KMS-11 (cell line): ENCODE data around the gene EXOC4.

Source experiments
- H2AFZ ChIP-seq: fragments of 200-600 bp; sonication (generic); 2 replicates; pipeline ENCODE4 v1.6.1; 2016; ENCODE audit warnings: antibody characterized with exemption, mixed run types, low read depth
- H3K27ac ChIP-seq: fragments of 200-600 bp; sonication (generic); 2 replicates; pipeline ENCODE4 v1.6.1; 2016; ENCODE audit warnings: mild to moderate bottlenecking, mixed run types
- H3K27me3 ChIP-seq: fragments of 200-600 bp; sonication (generic); 2 replicates; pipeline ENCODE4 v1.6.1; 2017; ENCODE audit warnings: mild to moderate bottlenecking, low read depth, mixed run types, moderate library complexity; ENCODE audit not compliant: insufficient read depth
- H3K36me3 ChIP-seq: fragments of 200-600 bp; sonication (generic); 2 replicates; pipeline ENCODE4 v1.6.1; 2017; ENCODE audit warnings: mild to moderate bottlenecking, mixed run types; ENCODE audit not compliant: insufficient read depth
- H3K4me1 ChIP-seq: fragments of 200-600 bp; sonication (generic); 2 replicates; pipeline ENCODE4 v1.6.1; 2016; ENCODE audit warnings: mild to moderate bottlenecking, low read depth, mixed run types; ENCODE audit not compliant: poor library complexity, severe bottlenecking
- H3K4me2 ChIP-seq: fragments of 200-600 bp; sonication (generic); 2 replicates; pipeline ENCODE4 v1.7.0; 2016; ENCODE audit warnings: mild to moderate bottlenecking, mixed run types
- H3K4me3 ChIP-seq: fragments of 200-600 bp; sonication (generic); IDR thresholded peaks from 2 replicates; pipeline ENCODE4 v1.6.1; 2017; ENCODE audit warnings: low read depth, low read length, mixed read lengths; ENCODE audit not compliant: insufficient read depth
- H3K79me2 ChIP-seq: fragments of 200-600 bp; sonication (generic); 2 replicates; pipeline ENCODE4 v1.6.1; 2016; ENCODE audit warnings: low read depth, mixed run types; ENCODE audit not compliant: insufficient read depth
- H3K9ac ChIP-seq: fragments of 200-600 bp; sonication (generic); 2 replicates; pipeline ENCODE4 v1.6.1; 2016; ENCODE audit warnings: mild to moderate bottlenecking, mixed run types
- H4K20me1 ChIP-seq: fragments of 200-600 bp; sonication (generic); 2 replicates; pipeline ENCODE4 v1.6.1; 2016; ENCODE audit warnings: mild to moderate bottlenecking, mixed run types; ENCODE audit not compliant: insufficient read depth
- TF ChIP-seq, protein P1 (sequence below): fragments of 200-600 bp; sonication (generic); conservative IDR thresholded peaks from 2 replicates; pipeline ENCODE4 v1.6.1; 2017; ENCODE audit warnings: low read depth, mild to moderate bottlenecking, antibody characterized with exemption, low read length, moderate library complexity, mixed read lengths

EXOC4 gene

DNA sequence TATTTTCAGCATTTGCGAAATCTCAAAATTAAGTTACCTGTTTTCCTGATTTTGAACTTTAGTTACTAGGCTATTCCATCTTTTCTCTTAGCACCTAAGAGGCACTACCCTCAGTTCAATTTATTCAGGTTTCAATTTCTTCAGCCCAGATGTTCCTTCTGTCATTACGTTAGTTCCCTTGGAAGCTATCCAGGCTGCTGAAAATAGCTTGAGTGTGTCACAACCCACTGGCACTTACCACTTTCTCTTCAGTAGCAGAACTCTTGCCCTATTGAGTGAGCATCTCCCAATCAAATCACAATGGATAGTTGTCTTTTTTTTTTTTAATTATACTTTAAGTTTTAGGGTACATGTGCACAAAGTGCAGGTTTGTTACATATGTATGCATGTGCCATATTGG, 541.6 kb downstream of the EXOC4 start:
- H3K36me3 ChIP-seq: no peaks in the 10 kb centered on the region
- H3K27me3 ChIP-seq: no peaks in the 10 kb centered on the region
- H3K4me3 ChIP-seq: no peak overlapping the region
- H4K20me1 ChIP-seq: no peaks in the 10 kb centered on the region
- H3K9ac ChIP-seq: no peak overlapping the region
- TF ChIP-seq, protein P1, sequence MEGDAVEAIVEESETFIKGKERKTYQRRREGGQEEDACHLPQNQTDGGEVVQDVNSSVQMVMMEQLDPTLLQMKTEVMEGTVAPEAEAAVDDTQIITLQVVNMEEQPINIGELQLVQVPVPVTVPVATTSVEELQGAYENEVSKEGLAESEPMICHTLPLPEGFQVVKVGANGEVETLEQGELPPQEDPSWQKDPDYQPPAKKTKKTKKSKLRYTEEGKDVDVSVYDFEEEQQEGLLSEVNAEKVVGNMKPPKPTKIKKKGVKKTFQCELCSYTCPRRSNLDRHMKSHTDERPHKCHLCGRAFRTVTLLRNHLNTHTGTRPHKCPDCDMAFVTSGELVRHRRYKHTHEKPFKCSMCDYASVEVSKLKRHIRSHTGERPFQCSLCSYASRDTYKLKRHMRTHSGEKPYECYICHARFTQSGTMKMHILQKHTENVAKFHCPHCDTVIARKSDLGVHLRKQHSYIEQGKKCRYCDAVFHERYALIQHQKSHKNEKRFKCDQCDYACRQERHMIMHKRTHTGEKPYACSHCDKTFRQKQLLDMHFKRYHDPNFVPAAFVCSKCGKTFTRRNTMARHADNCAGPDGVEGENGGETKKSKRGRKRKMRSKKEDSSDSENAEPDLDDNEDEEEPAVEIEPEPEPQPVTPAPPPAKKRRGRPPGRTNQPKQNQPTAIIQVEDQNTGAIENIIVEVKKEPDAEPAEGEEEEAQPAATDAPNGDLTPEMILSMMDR: no peak
- no peak overlapping the region for H3K27ac ChIP-seq
- H2AFZ ChIP-seq: no peak overlapping the region
- no peak overlapping the region for H3K4me2 ChIP-seq
- H3K79me2 ChIP-seq: no peaks in the 10 kb centered on the region
- H3K4me1 ChIP-seq: no peaks in the 10 kb centered on the region

DNA sequence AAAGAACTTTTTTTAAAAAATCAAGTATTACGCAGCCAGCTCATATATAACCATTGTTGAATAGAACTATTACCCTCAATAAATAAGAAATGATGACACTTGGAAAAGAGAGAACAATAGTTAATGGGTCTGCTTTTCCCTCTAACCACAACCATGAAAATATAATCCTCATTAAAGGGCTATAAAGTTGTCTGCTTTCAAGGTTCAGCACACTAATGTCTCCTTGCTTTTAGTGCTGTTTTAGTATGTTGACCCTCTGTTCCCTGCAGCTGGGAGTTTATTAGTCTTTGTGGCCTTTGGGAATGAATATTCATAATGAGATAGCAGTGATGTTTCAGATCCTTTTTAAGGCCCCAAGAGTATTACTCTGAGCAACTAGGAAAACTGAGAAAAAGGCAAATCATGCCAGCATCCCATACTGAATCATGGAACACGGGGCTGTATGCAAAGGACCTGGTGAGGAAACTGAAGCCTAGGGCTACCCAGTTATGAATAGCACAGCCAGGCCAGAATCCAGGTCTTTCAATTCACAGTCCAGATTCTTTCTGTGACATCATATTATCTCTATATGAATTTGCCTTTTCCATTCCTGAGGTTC, 542.3 kb downstream of the EXOC4 start:
- no peaks in the 10 kb centered on the region for H3K4me1 ChIP-seq
- no peaks in the 10 kb centered on the region for H3K79me2 ChIP-seq
- no peak overlapping the region for H3K27ac ChIP-seq
- H3K4me2 ChIP-seq: no peak overlapping the region
- no peak overlapping the region for H3K4me3 ChIP-seq
- no peak overlapping the region for H3K9ac ChIP-seq
- TF ChIP-seq, protein P1: no peak
- H3K36me3 ChIP-seq: no peaks in the 10 kb centered on the region
- no peaks in the 10 kb centered on the region for H3K27me3 ChIP-seq
- no peak overlapping the region for H2AFZ ChIP-seq
- no peaks in the 10 kb centered on the region for H4K20me1 ChIP-seq

DNA sequence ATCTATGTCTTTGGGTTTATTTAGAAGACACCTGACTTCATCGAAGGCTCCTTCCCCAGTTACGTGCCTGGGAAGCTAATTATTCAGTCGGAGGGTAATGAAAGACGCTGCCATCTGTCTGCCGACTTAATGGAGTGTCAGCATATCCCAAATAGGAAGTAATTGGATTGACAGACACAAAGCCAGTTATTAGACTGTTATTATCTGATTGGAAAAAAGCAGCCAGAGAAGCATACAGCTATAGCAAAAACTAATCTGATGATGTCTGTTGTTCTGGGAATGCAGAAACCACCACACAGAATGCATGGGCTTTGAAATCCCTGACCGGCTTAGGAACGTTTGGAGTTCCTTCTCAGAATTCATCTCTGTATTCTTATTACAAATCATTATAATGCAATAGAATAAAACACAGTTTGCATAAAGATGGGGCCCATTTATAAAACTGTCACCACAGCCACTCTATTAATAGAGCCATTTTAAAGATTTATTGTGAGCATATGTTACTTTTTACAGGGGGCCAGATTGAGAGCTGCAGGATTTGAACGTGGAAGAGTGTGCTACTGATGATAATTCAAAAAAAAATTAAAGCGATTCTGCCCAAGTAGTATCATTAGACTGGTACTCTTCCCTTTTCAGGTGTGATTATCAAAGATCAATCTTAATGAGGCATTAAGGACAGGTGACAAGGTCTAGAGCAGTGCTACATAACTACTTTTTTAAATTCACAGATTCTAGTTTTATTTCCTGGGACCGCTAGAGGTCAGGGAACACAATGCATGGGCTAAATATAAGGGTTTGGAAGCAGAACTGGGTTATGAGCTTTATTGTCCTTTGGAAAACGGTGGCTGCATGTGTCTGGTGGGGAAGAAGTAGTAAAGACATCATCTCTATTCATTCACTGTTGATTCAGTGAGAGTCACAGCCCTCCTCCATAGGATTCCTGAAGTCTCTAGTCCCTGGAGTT, 544.2 kb downstream of the EXOC4 start:
- H3K36me3 ChIP-seq: no peaks in the 10 kb centered on the region
- TF ChIP-seq, protein P1: no peak
- no peak overlapping the region for H3K9ac ChIP-seq
- H2AFZ ChIP-seq: no peak overlapping the region
- no peaks in the 10 kb centered on the region for H3K79me2 ChIP-seq
- no peaks in the 10 kb centered on the region for H3K27me3 ChIP-seq
- no peaks in the 10 kb centered on the region for H4K20me1 ChIP-seq
- H3K4me1 ChIP-seq: no peaks in the 10 kb centered on the region
- no peak overlapping the region for H3K4me2 ChIP-seq
- H3K27ac ChIP-seq: no peak overlapping the region
- H3K4me3 ChIP-seq: no peak overlapping the region

DNA sequence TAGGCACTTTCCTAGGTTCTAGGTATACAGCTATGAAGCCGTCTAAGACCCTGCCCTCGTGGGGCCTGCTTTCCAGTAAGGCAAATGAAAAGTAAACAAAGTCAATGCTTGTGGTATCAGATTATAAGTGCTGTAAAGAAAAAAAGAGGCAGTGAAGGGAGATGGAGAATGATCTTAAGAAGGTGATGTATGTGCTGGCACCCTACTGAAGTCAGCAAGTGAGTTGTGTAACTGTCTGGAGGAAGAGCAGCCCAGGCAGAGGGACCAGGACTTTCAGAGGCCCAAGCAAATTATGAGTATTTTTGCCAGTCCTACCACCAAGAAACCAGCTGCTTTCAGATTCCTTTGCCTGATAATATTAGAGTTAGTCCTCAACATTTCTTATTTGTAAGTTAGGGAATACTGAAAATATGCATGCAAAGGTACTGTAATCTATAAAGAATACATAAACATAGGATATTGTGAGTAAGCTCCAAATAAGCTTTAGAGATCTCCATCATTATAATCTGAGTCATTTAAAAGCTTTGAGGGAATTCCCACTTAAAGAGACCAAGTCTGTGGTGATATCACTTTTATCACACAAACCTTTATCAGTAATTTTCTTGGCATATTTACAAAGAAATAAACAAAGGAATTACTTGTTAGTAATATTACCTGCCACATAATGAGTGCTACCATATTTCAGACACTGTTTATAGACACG, 545.1 kb downstream of the EXOC4 start:
- no peaks in the 10 kb centered on the region for H3K27me3 ChIP-seq
- H4K20me1 ChIP-seq: no peaks in the 10 kb centered on the region
- TF ChIP-seq, protein P1: no peak
- no peak overlapping the region for H3K27ac ChIP-seq
- no peaks in the 10 kb centered on the region for H3K36me3 ChIP-seq
- no peaks in the 10 kb centered on the region for H3K4me1 ChIP-seq
- H3K4me3 ChIP-seq: no peak overlapping the region
- no peak overlapping the region for H2AFZ ChIP-seq
- no peak overlapping the region for H3K9ac ChIP-seq
- H3K4me2 ChIP-seq: no peak overlapping the region
- H3K79me2 ChIP-seq: no peaks in the 10 kb centered on the region
